Osteocyte (in vitro differentiated cells): ENCODE results near the gene C19orf47. TPM values are rescaled to one million over a fixed set of nuclear protein-coding genes. Genes with fewer than 3 reads are reported as not detected.

Experiments used
- DNase-seq: peaks from one replicate; pipeline ENCODE4 v3.0.0; 2021; ENCODE audit warnings: mixed read lengths; ENCODE audit not compliant: unreplicated experiment; ENCODE audit errors: extremely low spot score
- H3K27ac Mint-ChIP-seq: one replicate; pipeline ENCODE4 v1.8.0; 2021; ENCODE audit warnings: mild to moderate bottlenecking, mixed read lengths; ENCODE audit not compliant: unreplicated experiment
- H3K27me3 Mint-ChIP-seq: one replicate; pipeline ENCODE4 v1.8.0; 2021; ENCODE audit warnings: mixed read lengths; ENCODE audit not compliant: unreplicated experiment
- H3K36me3 Mint-ChIP-seq: one replicate; pipeline ENCODE4 v1.8.0; 2021; ENCODE audit warnings: mixed read lengths; ENCODE audit not compliant: unreplicated experiment
- H3K4me1 Mint-ChIP-seq: one replicate; pipeline ENCODE4 v1.8.0; 2021; ENCODE audit warnings: mixed read lengths; ENCODE audit not compliant: unreplicated experiment
- H3K4me3 Mint-ChIP-seq: one replicate; pipeline ENCODE4 v1.8.0; 2021; ENCODE audit warnings: mild to moderate bottlenecking, moderate library complexity, mixed read lengths; ENCODE audit not compliant: unreplicated experiment
- H3K9me3 Mint-ChIP-seq: one replicate; pipeline ENCODE4 v1.8.0; 2021; ENCODE audit warnings: mixed read lengths; ENCODE audit not compliant: unreplicated experiment
- CTCF ChIP-seq: fragments of 200-600 bp; sonication (generic); IDR thresholded peaks from 2 replicates; pipeline ENCODE4 v1.5.0; 2021; ENCODE audit warnings: antibody characterized with exemption, mild to moderate bottlenecking, moderate library complexity
- total RNA-seq: library from RNA; stranded (reverse); gene quantifications from 2 replicates; pipeline ENCODE4 v1.2.1, GENCODE V29; 2021

Gene C19orf47
- total RNA-seq, 1 donor from 2014 or later = 16.6 TPM

DNA sequence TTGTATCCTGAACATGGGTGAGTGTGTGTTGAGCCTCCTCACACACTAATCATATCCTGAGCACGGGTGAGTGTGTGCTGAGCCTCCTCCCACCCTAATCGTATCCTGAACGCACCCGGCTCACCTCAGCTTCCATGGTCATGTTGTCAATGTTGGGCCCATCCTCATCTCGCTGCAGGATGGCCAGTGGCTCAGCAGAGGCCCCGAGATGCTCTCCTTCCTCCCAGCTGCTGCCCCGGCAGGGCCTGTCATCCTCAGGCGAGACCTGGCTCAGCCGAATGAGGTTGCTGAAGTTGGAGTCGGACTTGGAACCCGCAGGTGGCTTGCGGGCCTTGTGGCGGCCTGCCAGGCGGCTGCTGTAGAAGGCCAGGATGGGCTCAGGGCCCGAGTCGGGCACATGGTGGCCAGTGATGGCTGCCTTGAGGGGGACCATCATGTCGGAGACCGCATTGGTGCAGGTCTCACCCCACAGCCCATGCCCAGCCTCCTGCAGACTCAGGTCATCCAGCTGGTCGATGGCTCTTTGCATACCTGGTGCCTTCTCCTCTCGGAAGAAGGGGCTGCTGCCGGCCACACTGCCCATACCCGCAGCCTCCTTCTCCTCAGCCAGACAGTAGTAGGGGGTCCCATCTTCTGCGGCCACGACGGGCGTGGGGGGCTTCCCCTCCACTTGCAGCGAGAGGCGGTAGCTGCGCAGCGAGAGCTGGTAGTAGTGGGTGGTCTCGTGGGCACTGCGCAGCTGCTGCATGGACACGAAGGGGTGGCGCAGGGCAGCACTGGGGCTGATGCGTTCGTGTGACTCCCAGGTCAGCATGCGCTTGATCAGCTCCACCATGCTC, 32.2 kb upstream of the C19orf47 start:
- TF ChIP-seq CTCF = no peak
- no peak for DNase-seq
- Mint-ChIP-seq H3K36me3 (no peaks in the 10 kb centered on the region), H3K4me1 (no peaks in the 10 kb centered on the region), H3K9me3 (no peaks in the 10 kb centered on the region), H3K27me3 (no peaks in the 10 kb centered on the region), H3K4me3 (no peak overlapping the region), H3K27ac (no peak overlapping the region)

- Mint-ChIP-seq H3K36me3 (peaks cover 5% of the 10 kb centered on the region), H3K9me3 (no peaks in the 10 kb centered on the region), H3K4me1 (no peaks in the 10 kb centered on the region), H3K27ac (no peak overlapping the region), H3K4me3 (no peak overlapping the region), H3K27me3 (no peaks in the 10 kb centered on the region)
- no peak for TF ChIP-seq CTCF
- no peak for DNase-seq
These were observed 31.4 kb upstream of the C19orf47 start for GRCh38 chr19:40379446-40380198.

DNA sequence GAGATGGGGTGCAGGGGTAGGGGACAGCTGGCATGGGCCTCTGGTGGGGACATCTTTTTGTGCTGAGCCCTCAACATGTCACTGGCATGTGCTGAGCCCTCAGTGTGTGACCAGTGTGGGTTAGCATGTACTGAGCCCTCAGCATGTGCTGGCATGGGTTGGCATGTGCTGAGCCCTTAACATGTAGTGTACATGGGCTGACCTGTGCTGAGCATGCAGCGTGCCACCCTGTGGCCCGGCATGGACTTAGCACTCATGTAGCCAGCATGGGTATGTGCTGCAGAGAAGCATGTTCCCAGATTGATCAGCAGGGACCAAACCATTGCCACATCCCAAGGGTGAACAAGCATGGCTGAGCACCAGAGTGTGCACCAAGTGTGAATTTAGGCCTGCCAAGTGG, 30.3 kb upstream of the C19orf47 start:
- Mint-ChIP-seq H3K27ac (no peak overlapping the region), H3K27me3 (no peaks in the 10 kb centered on the region), H3K4me3 (no peak overlapping the region), H3K4me1 (no peaks in the 10 kb centered on the region), H3K36me3 (peaks cover 13% of the 10 kb centered on the region), H3K9me3 (no peaks in the 10 kb centered on the region)
- no peak for TF ChIP-seq CTCF
- no peak for DNase-seq

- no peak overlapping the region for H3K4me3 Mint-ChIP-seq
- DNase-seq = no peak
These were observed 29.7 kb upstream of the C19orf47 start for GRCh38 chr19:40377876-40378385.

More at GRCh38 chr19:40377876-40378385, 29.7 kb upstream of the C19orf47 start:
- H3K36me3 Mint-ChIP-seq = peaks cover 13% of the 10 kb centered on the region
- TF ChIP-seq CTCF = no peak
- H3K27ac Mint-ChIP-seq = no peak overlapping the region
- no peaks in the 10 kb centered on the region for H3K27me3 Mint-ChIP-seq
- no peaks in the 10 kb centered on the region for H3K4me1 Mint-ChIP-seq
- no peaks in the 10 kb centered on the region for H3K9me3 Mint-ChIP-seq
